ENCODE data around the gene UAP1L1. TPM values are rescaled to one million over a fixed set of nuclear protein-coding genes. Genes with fewer than 3 reads are reported as not detected.
A peak's percentile ranks its signal among the peaks of the same experiment; 100 is the strongest.

Gene UAP1L1
- total RNA-seq, 1 donor from 2014 or later, result 0.57 TPM

- Mint-ChIP-seq H3K27ac (no peak overlapping the region), H3K4me3 (ENCODE audit: low read depth) (no peak overlapping the region), H3K4me1 (ENCODE audit: low read depth) (peaks cover 2% of the 10 kb centered on the region), H3K36me3 (ENCODE audit: insufficient read depth) (no peaks in the 10 kb centered on the region), H3K9me3 (ENCODE audit: low read depth) (no peaks in the 10 kb centered on the region), H3K27me3 (peaks cover 11% of the 10 kb centered on the region)
- no peak for DNase-seq (ENCODE audit: low spot score, unreplicated experiment)
- TF ChIP-seq CTCF (IDR thresholded peaks at IDR 0.05; ENCODE audit: unreplicated experiment), result no peak
These were observed 33.3 kb upstream of the UAP1L1 start for GRCh38 chr9:137044037-137044436.

GRCh38 chr9:137044502-137045177, 32.7 kb upstream of the UAP1L1 start:
- Mint-ChIP-seq H3K27ac (no peak overlapping the region), H3K4me1 (ENCODE audit: low read depth) (peaks cover 2% of the 10 kb centered on the region), H3K9me3 (ENCODE audit: low read depth) (no peaks in the 10 kb centered on the region), H3K27me3 (peaks cover 14% of the 10 kb centered on the region), H3K4me3 (ENCODE audit: low read depth) (peak overlapping the region; percentile 63), H3K36me3 (ENCODE audit: insufficient read depth) (no peaks in the 10 kb centered on the region)
- DNase-seq (ENCODE audit: low spot score, unreplicated experiment), result no peak
- no peak for TF ChIP-seq CTCF (IDR thresholded peaks at IDR 0.05; ENCODE audit: unreplicated experiment)

- TF ChIP-seq CTCF (IDR thresholded peaks at IDR 0.05; ENCODE audit: unreplicated experiment), result no peak
- Mint-ChIP-seq H3K4me3 (ENCODE audit: low read depth) (peak overlapping the region; percentile 73), H3K4me1 (ENCODE audit: low read depth) (peaks cover 2% of the 10 kb centered on the region), H3K9me3 (ENCODE audit: low read depth) (no peaks in the 10 kb centered on the region), H3K27me3 (peaks cover 23% of the 10 kb centered on the region), H3K36me3 (ENCODE audit: insufficient read depth) (no peaks in the 10 kb centered on the region), H3K27ac (no peak overlapping the region)
- DNase-seq (ENCODE audit: low spot score, unreplicated experiment), result no peak
These were observed 31.8 kb upstream of the UAP1L1 start for GRCh38 chr9:137045294-137046087.

- Mint-ChIP-seq H3K27ac (no peak within 1 kb of the TSS), H3K27me3 (peaks cover 25% of the 10 kb centered on the region), H3K4me3 (ENCODE audit: low read depth) (peak within 1 kb of the TSS; percentile 73), H3K4me1 (ENCODE audit: low read depth) (peaks cover 2% of the 10 kb centered on the region), H3K36me3 (ENCODE audit: insufficient read depth) (no peaks in the 10 kb centered on the region), H3K9me3 (ENCODE audit: low read depth) (no peaks in the 10 kb centered on the region)
- DNase-seq (ENCODE audit: low spot score, unreplicated experiment), result peak; percentile 94
- peak; percentile 91 for TF ChIP-seq CTCF (IDR thresholded peaks at IDR 0.05; ENCODE audit: unreplicated experiment)
These were observed 31.1 kb upstream of the UAP1L1 start, which contains the start of gene NPDC1 for GRCh38 chr9:137046088-137046787. NPDC1 (minus strand) TSS chr9:137046177; CDS start chr9:137045989, 188 bp downstream.
